Osteoblast (primary cell): Measurements from ENCODE around the gene JAZF1. TPM values are rescaled to one million over a fixed set of nuclear protein-coding genes. Genes with fewer than 3 reads are reported as not detected.

ENCODE experiments used
- DNase-seq: peaks from one replicate; pipeline ENCODE4 v3.0.0; 2011; ENCODE audit warnings: low spot score, mixed read lengths; ENCODE audit not compliant: insufficient read length; ENCODE audit errors: missing footprints
- H2AFZ ChIP-seq: 2 replicates; pipeline ENCODE4 v1.6.0; 2011; ENCODE audit warnings: mild to moderate bottlenecking, low read length
- H3K27ac ChIP-seq: 2 replicates; pipeline ENCODE4 v1.5.1; 2011; ENCODE audit warnings: mild to moderate bottlenecking, low read depth, low read length, moderate library complexity
- H3K27me3 ChIP-seq: 2 replicates; pipeline ENCODE4 v1.6.0; 2012; ENCODE audit warnings: mild to moderate bottlenecking, control low read depth, inconsistent platforms, low read length, moderate library complexity; ENCODE audit not compliant: insufficient read depth
- H3K36me3 ChIP-seq: 2 replicates; pipeline ENCODE4 v1.5.1; 2011; ENCODE audit warnings: mild to moderate bottlenecking, low read length, control low read depth, moderate library complexity; ENCODE audit not compliant: insufficient read depth
- H3K4me1 ChIP-seq: 2 replicates; pipeline ENCODE4 v1.5.1; 2011; ENCODE audit warnings: mild to moderate bottlenecking, low read length, control low read depth, moderate library complexity; ENCODE audit not compliant: insufficient read depth
- H3K4me2 ChIP-seq: 2 replicates; pipeline ENCODE4 v1.6.0; 2011; ENCODE audit warnings: mild to moderate bottlenecking, low read length; ENCODE audit not compliant: insufficient read depth
- H3K4me3 ChIP-seq: fragments of 200-600 bp; sonication (generic); 3 replicates; pipeline ENCODE4 v1.5.1; 2012; ENCODE audit warnings: mild to moderate bottlenecking, low read length, inconsistent platforms; ENCODE audit not compliant: insufficient read depth
- H3K79me2 ChIP-seq: 2 replicates; pipeline ENCODE4 v1.6.0; 2012; ENCODE audit warnings: mild to moderate bottlenecking, low read length, control low read depth, inconsistent platforms; ENCODE audit not compliant: insufficient read depth
- H3K9me3 ChIP-seq: 2 replicates; pipeline ENCODE4 v1.5.1; 2011; ENCODE audit warnings: low read depth, low read length, control low read depth
- H4K20me1 ChIP-seq: 2 replicates; pipeline ENCODE4 v1.6.0; 2012; ENCODE audit warnings: mild to moderate bottlenecking, low read length, control low read depth; ENCODE audit not compliant: insufficient read depth
- CTCF ChIP-seq: IDR thresholded peaks from 2 replicates; pipeline ENCODE4 v1.5.1; 2011; ENCODE audit warnings: mild to moderate bottlenecking, low read depth, low read length, moderate library complexity; ENCODE audit errors: extremely low read depth
- total RNA-seq: library from RNA; depleted of rRNA; stranded (reverse); fragments of >200 nt; gene quantifications from 2 replicates; pipeline ENCODE4 v1.2.3, GENCODE V29; 2012

JAZF1 gene
- total RNA-seq, 1 donor = 15.9 TPM

- Histone ChIP-seq H3K4me2 (no peak overlapping the region), H2AFZ (no peak overlapping the region), H3K9me3 (no peaks in the 10 kb centered on the region), H3K36me3 (no peaks in the 10 kb centered on the region), H3K27ac (no peak overlapping the region), H3K4me1 (peaks cover 20% of the 10 kb centered on the region), H3K4me3 (peak overlapping the region; percentile 79), H4K20me1 (peaks cover 2% of the 10 kb centered on the region), H3K79me2 (peaks cover 37% of the 10 kb centered on the region), H3K27me3 (no peaks in the 10 kb centered on the region)
- no peak for DNase-seq
- no peak for TF ChIP-seq CTCF
These were observed 598 bp downstream of the JAZF1 start for GRCh38 chr7:28180031-28180363.

DNA sequence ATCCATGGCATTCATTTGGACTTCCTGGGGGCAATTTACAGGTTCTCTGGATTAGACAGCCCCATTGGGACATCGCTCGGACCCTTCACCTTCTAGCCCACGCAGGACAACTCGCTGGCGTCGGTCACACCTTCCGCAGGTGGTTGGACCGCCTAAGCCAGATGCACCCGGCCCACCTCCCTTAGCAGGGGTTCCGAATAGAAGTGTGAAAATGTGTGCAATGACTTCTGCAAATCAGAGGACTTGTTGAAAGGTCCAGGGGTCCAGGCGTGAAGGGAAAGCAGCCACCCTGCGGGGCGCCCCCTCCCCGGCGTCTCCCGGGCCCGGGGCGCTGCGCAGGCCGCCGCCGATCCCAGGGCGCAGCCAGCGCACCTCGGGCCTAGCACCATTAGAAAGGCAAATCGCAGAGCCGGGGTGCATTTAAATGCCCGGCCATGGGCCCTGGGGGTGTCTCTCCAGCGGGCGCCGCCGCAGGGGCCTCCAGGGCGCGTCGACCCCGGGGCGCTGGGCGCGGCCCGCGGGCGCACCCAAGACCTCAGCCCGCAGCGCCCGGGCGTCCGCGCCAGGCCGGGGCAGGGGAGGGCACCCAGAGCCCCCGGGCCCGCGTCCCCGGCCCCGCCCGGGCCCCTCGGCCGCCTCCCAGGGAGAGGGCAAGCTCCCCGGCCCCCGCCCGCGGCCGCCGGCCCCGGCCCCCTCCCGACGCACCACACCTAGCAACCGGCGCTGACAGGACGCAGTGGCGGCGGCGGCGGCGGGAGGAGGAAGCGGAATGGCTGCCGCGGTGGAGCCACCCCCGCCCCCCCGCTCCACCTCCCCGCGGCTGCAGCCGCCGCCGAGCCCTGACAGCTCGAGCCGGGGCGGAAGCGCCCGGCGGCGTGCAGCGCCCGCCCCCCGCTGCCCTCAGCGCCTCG lies 1.2 kb downstream of the JAZF1 start:
- Histone ChIP-seq H3K9me3 (no peaks in the 10 kb centered on the region), H3K4me1 (peaks cover 20% of the 10 kb centered on the region), H3K4me3 (peak overlapping the region; percentile 74), H4K20me1 (peaks cover 2% of the 10 kb centered on the region), H3K27me3 (no peaks in the 10 kb centered on the region), H3K36me3 (no peaks in the 10 kb centered on the region), H3K4me2 (peak overlapping the region; percentile 94), H3K27ac (peak overlapping the region; percentile 19), H3K79me2 (peaks cover 43% of the 10 kb centered on the region), H2AFZ (peak overlapping the region; percentile 40)
- TF ChIP-seq CTCF = no peak
- peak; percentile 97 for DNase-seq

DNA sequence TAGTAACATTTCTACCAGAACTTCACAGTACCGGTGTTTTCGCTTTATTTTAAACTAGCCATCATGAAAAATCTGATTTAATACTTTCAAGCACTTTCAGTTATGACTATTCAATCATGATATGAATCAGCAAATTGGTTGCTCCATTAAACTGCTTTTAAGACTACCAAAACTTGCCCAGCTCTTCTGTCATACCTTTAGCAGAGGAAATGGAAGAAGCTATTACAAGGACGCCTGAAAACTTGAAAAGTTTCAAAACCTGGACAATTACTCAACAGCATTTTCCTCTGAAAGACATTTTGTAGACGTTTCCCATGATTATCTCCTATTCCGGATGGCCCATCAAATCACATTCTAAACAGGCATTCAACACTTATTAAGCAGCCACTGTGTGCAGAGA lies 2.0 kb downstream of the JAZF1 start:
- no peak for TF ChIP-seq CTCF
- H3K79me2 ChIP-seq = peaks cover 49% of the 10 kb centered on the region
- H3K9me3 ChIP-seq = no peaks in the 10 kb centered on the region
- peak; percentile 81 for DNase-seq
- H3K4me3 ChIP-seq = peak overlapping the region; percentile 74
- H3K27ac ChIP-seq = peak overlapping the region; percentile 19
- H3K27me3 ChIP-seq = no peaks in the 10 kb centered on the region
- peaks cover 14% of the 10 kb centered on the region for H3K4me1 ChIP-seq
- H2AFZ ChIP-seq = peak overlapping the region; percentile 40
- H4K20me1 ChIP-seq = peaks cover 2% of the 10 kb centered on the region
- no peaks in the 10 kb centered on the region for H3K36me3 ChIP-seq
- H3K4me2 ChIP-seq = peak overlapping the region; percentile 94

DNA sequence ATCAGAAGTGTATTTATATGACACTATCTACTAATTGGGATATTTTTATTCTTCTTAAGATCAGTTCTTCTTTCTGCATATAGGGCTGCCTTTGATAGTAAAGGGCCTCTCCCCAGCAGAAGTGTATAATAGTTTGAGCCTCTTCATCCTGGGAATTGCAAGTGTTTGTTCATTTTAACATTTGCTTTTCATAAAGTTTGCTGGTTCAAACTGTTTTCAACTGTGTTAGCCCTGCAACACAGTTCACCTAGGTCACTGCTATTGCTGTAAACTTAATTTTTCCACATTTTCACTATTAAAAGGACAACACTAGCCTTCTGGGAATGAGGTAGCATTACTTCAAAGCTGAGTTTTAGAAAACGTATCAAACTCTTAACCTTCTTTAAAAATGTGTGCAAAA lies 2.8 kb downstream of the JAZF1 start:
- Histone ChIP-seq H3K27me3 (no peaks in the 10 kb centered on the region), H3K36me3 (no peaks in the 10 kb centered on the region), H2AFZ (no peak overlapping the region), H3K27ac (no peak overlapping the region), H3K9me3 (no peaks in the 10 kb centered on the region), H3K4me1 (peaks cover 11% of the 10 kb centered on the region), H4K20me1 (peaks cover 2% of the 10 kb centered on the region), H3K79me2 (peaks cover 56% of the 10 kb centered on the region), H3K4me2 (no peak overlapping the region), H3K4me3 (no peak overlapping the region)
- DNase-seq = no peak
- no peak for TF ChIP-seq CTCF
